GM12878 (cell line): ENCODE data around the gene DHRS1. TPM values are rescaled to one million over a fixed set of nuclear protein-coding genes. Genes with fewer than 3 reads are reported as not detected.

Source experiments
- ATAC-seq: fragments of 200-7000 bp; cut with Tn5 transposase; 3 replicates; pipeline ENCODE4 v1.9.1; 2020; ENCODE audit warnings: mild to moderate bottlenecking, moderate library complexity
- BruUV-seq: library from RNA; stranded (reverse); fragments of 400-500 nt; replicated peaks from 2 replicates; lab custom pipeline; 2021; lab: Mats Ljungman, UMichigan
- CTCF ChIA-PET: fragments of 300-600 bp; sonication (Branson Sonifier 250); formaldehyde crosslinking; extraction: SDS; loops from one replicate; lab custom pipeline; 2021; ENCODE audit warnings: inconsistent platforms; lab: Yijun Ruan, JAX
- POLR2A ChIA-PET: fragments of 350-600 bp; formaldehyde crosslinking; extraction: SDS; loops from one replicate; lab custom pipeline; 2021; ENCODE audit warnings: inconsistent platforms; lab: Charles Lee
- RAD21 ChIA-PET: fragments of 300-600 bp; sonication (Branson Sonifier 250); formaldehyde crosslinking; loops from one replicate; lab custom pipeline; 2023; ENCODE audit warnings: antibody characterized with exemption; ENCODE audit not compliant: unreplicated experiment; lab: Charles Lee
- SMC1A ChIA-PET: fragments of 300-600 bp; sonication (Branson Sonifier 250); formaldehyde crosslinking; loops from one replicate; lab custom pipeline; 2023; ENCODE audit not compliant: unreplicated experiment, uncharacterized antibody; lab: Charles Lee
- DNase-seq: peaks from one replicate; pipeline ENCODE4 v3.0.0-alpha.2; 2011; ENCODE audit warnings: low read depth, low spot score
- FAIRE-seq: peaks from 3 replicates; lab custom pipeline; 2011; peaks lifted over from hg19 to GRCh38; lab: Jason Lieb, UNC
- H2AFZ ChIP-seq: 2 replicates; pipeline ENCODE4 v1.6.0; 2011; ENCODE audit warnings: low read depth, low read length, control low read depth; ENCODE audit not compliant: control insufficient read depth
- H3K27ac ChIP-seq: 2 replicates; pipeline ENCODE4 v1.5.1; 2011; ENCODE audit warnings: control low read depth; ENCODE audit not compliant: control insufficient read depth, insufficient read depth
- H3K27me3 ChIP-seq, 2 experiments: replicated peaks in 1 of 2; 2 replicates each; pipeline versions ENCODE4 v1.6.0 to v1.6.1; 2011; ENCODE audit warnings: low read length in 1 of 2; ENCODE audit not compliant: control insufficient read depth in 2 of 2, insufficient read depth in 2 of 2
- H3K36me3 ChIP-seq, 2 experiments: 2 replicates each; pipeline ENCODE4 v1.5.1; 2011; ENCODE audit warnings: low read length in 1 of 2; ENCODE audit not compliant: control insufficient read depth in 2 of 2, insufficient read depth in 2 of 2
- H3K4me1 ChIP-seq: 2 replicates; pipeline ENCODE4 v1.6.1; 2011; ENCODE audit warnings: mild to moderate bottlenecking, low read length, moderate library complexity, mixed read lengths; ENCODE audit not compliant: control insufficient read depth, insufficient read depth
- H3K4me2 ChIP-seq: 2 replicates; pipeline ENCODE4 v1.6.0; 2011; ENCODE audit warnings: control low read depth; ENCODE audit not compliant: control insufficient read depth, insufficient read depth
- H3K4me3 ChIP-seq: fragments of 200-600 bp; sonication (generic); 2 replicates; pipeline ENCODE4 v1.5.1; 2016
- H3K79me2 ChIP-seq: 2 replicates; pipeline ENCODE4 v1.6.0; 2011; ENCODE audit warnings: low read length; ENCODE audit not compliant: control insufficient read depth, insufficient read depth
- H3K9ac ChIP-seq: 2 replicates; pipeline ENCODE4 v1.8.0; 2011; ENCODE audit warnings: low read length, control low read depth, mixed read lengths; ENCODE audit not compliant: control insufficient read depth, insufficient read depth
- H3K9me3 ChIP-seq: replicated peaks from 3 replicates; pipeline ENCODE4 v1.5.1; 2011; ENCODE audit warnings: mild to moderate bottlenecking, low read length; ENCODE audit not compliant: control insufficient read depth, insufficient read depth
- H4K20me1 ChIP-seq: 2 replicates; pipeline ENCODE4 v1.6.0; 2011; ENCODE audit not compliant: control insufficient read depth, insufficient read depth
- E4F1 ChIP-seq: fragments of 450-650 bp; IDR thresholded peaks from 2 replicates; pipeline ENCODE4 v1.6.1; 2018; ENCODE audit warnings: borderline replicate concordance, mild to moderate bottlenecking; ENCODE audit not compliant: partially characterized antibody
- FOXK2 ChIP-seq: fragments of 450-650 bp; IDR thresholded peaks from 2 replicates; pipeline ENCODE4 v1.6.1; 2017; ENCODE audit warnings: mild to moderate bottlenecking, moderate library complexity
- IKZF2 ChIP-seq, 2 experiments: fragments of 450-650 bp; IDR thresholded peaks; 2 replicates each; pipeline ENCODE4 v1.6.1; 2017; ENCODE audit warnings: mild to moderate bottlenecking in 2 of 2, moderate library complexity in 2 of 2
- IRF5 ChIP-seq: fragments of 450-650 bp; IDR thresholded peaks from 2 replicates; pipeline ENCODE4 v1.6.1; 2017; ENCODE audit warnings: borderline replicate concordance
- JUNB ChIP-seq: IDR thresholded peaks from 2 replicates; pipeline ENCODE4 v1.6.1; 2016; ENCODE audit warnings: antibody characterized with exemption, mild to moderate bottlenecking
- MLLT1 ChIP-seq: fragments of 450-650 bp; IDR thresholded peaks from 2 replicates; pipeline ENCODE4 v1.6.1; 2016; ENCODE audit warnings: mild to moderate bottlenecking
- NFYB ChIP-seq: IDR thresholded peaks from 2 replicates; pipeline ENCODE4 v1.6.1; 2011; ENCODE audit warnings: low read depth, mild to moderate bottlenecking, low read length, improper control_type of control experiment, moderate library complexity; ENCODE audit not compliant: insufficient read depth
- REST ChIP-seq: IDR thresholded peaks from 2 replicates; pipeline ENCODE4 v1.6.1; 2012; ENCODE audit warnings: mild to moderate bottlenecking, low read depth, low read length
- ZBED1 ChIP-seq: IDR thresholded peaks from 2 replicates; pipeline ENCODE4 v1.6.1; 2016; ENCODE audit warnings: borderline replicate concordance
- WGBS: methylation state at CpG from one replicate; pipeline ENCODE4 v1.1.6; 2016; ENCODE audit warnings: low lambda C conversion rate; ENCODE audit not compliant: insufficient replicate concordance, insufficient coverage; ENCODE audit errors: missing lambda C conversion rate; 5-methylcytosine and 5-hydroxymethylcytosine counted together
- in situ Hi-C: fragments of 300-500 bp; cut with MboI; formaldehyde crosslinking; loops from 9 replicates; pipeline ENCODE4 v1.14.3; 2018; ENCODE audit warnings: mixed read lengths
- intact Hi-C: fragments of 100-400 bp; cut with micrococcal nuclease; formaldehyde crosslinking; loops from one replicate; pipeline ENCODE4 v1.14.2; 2022; ENCODE audit not compliant: unreplicated experiment
- polyA plus RNA-seq, 11 experiments: library from polyadenylated mRNA; depleted of rRNA in 4 of 11; unstranded in 6 of 11; stranded (reverse) in 5 of 11; fragments of >200 nt; fragmentation: Nextera tagmentation in 4 of 11; fragmentation: Illumina TruSeq in 1 of 11; extraction: Ambion mirVana in 4 of 11; extraction: Trizol in 1 of 11; gene quantifications; 1 replicate in 1 of 11; 2 replicates in 10 of 11; pipeline versions ENCODE4 v1.2.1 to v1.2.3, GENCODE V29; 2011 to 2016; ENCODE audit warnings: inconsistent platforms in 2 of 11, missing spikeins in 2 of 11, low read depth in 1 of 11
- total RNA-seq, 4 experiments: library from RNA; depleted of rRNA in 3 of 4; stranded (reverse); fragments of >200 nt in 3 of 4; fragmentation: Illumina TruSeq in 1 of 4; extraction: Trizol in 1 of 4; gene quantifications; 2 replicates each; pipeline versions ENCODE4 v1.2.1 to v1.2.3, GENCODE V29; 2013 to 2021

The DHRS1 gene
- total and polyA plus RNA-seq, 10 of the 15 experiments (the other 5 are each of a cell fraction or from before 2014, with no cell fraction given), result 12.1 to 45.0 (median 25.7) TPM

GRCh38 chr14:24251880-24252288 is 47.7 kb downstream of the DHRS1 start (continued):
- TF ChIP-seq E4F1 (no peak), IRF5 (no peak), MLLT1 (no peak)

GRCh38 chr14:24250354-24250753 is 49.2 kb downstream of the DHRS1 start:
- Histone ChIP-seq H3K4me3 (no peak overlapping the region), H3K27ac (peak overlapping the region; percentile 13), H3K4me2 (0 out of 2 replicates have a peak overlapping the region, but pooled peaks have one; percentile 21), H2AFZ (peak overlapping the region; percentile 43; the same call in 1 of the 2 replicates), H3K36me3 (peaks cover 0 to 3% of the 10 kb centered on the region in 2 experiments; a peak in 2 of 4 replicates), H3K79me2 (no peaks in the 10 kb centered on the region), H3K9ac (peak overlapping the region; percentile 5; the same call in 1 of the 2 replicates), H3K27me3 (no peaks in the 10 kb centered on the region), H3K9me3 (no peaks in the 10 kb centered on the region), H4K20me1 (no peaks in the 10 kb centered on the region), H3K4me1 (peaks cover 38% of the 10 kb centered on the region)
- ChIA-PET SMC1A (interaction anchor here (1.2 to 1.8 kb wide), 4 partner anchors 15 to 47 kb away, joined by 3 to 9 read pairs (median 5); partner anchors contain the start of gene RABGGTA), POLR2A (interaction anchor here (0.6 to 3.4 kb wide), 4 partner anchors 12 to 35 kb away, joined by 3 to 18 read pairs (median 3); partner anchors contain the start of genes MDP1 and RABGGTA), CTCF (interaction anchor here (1.1 to 3.3 kb wide), 5 partner anchors 20 to 116 kb away, joined by 3 to 21 read pairs (median 4); partner anchors contain the start of gene CIDEB), RAD21 (interaction anchor here (1.3 to 1.9 kb wide), 2 partner anchors 8 to 47 kb away, joined by 5 to 7 read pairs; partner anchors contain the start of gene TINF2)
- FAIRE-seq (no peak), ATAC-seq (no peak), DNase-seq (no peak)
- in situ Hi-C loops (no loop called here), intact Hi-C loops (no loop called here)
- WGBS, result 55% methylated on average over 4 of the region's 4 CpGs
- no TSS peak for BruUV-seq
- TF ChIP-seq JUNB, result no peak
- no peak for TF ChIP-seq ZBED1
- no peak for TF ChIP-seq E4F1
- TF ChIP-seq REST, result no peak
- TF ChIP-seq FOXK2, result 0 out of 2 replicates have a peak, but pooled peaks have one; percentile 7
- no peak for TF ChIP-seq IKZF2 (IDR thresholded peaks at IDR 0.05)
- no peak for TF ChIP-seq NFYB
